Activated CD4-positive, CD25-positive, alpha-beta regulatory T cell treated with anti-CD3 and anti-CD28 coated beads, Interleukin-2, amount 50 U/mL, for 72 hours (primary cell): ENCODE data around the gene MMEL1.

Experiments used
- DNase-seq: peaks from one replicate; pipeline ENCODE4 v3.0.0; 2021

The MMEL1 gene

GRCh38 chr1:2604844-2605508 lies 27.8 kb downstream of the MMEL1 start:
- peak; percentile 28 for DNase-seq

DNA sequence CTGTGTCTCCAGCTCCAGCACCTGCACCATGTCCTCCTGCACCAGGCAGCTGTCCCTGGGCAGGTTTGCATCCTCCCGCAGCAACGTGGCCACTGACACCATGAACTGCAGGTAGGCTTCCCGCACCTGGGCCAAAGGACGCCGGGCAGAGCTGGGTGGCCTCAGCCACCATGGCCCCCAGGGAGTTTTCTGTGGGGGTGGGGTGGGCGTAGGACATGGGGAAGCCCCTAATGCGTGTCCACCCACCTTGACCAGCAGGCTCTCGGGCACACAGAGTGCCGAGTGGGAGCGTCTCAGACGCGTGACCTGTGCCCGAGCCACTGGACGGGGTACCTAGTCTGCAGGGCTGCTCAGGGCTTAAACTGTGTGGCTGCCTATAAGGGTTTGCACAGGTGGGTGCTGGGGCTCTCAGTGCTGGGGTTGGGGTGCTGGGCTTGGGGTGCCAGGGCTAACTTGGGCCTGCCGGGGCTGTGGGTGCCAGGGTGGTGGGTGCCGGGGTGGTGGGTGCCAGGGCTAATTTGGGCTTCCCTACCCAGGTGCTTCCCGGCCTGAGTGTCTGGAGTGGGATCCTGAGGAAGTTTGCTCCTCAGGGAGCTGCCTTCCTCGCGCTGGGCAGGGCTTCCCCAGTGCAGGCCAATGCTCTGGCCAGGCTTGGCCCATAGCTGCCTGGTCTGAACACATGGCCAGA lies 28.5 kb downstream of the MMEL1 start:
- DNase-seq: peak; percentile 26

DNA sequence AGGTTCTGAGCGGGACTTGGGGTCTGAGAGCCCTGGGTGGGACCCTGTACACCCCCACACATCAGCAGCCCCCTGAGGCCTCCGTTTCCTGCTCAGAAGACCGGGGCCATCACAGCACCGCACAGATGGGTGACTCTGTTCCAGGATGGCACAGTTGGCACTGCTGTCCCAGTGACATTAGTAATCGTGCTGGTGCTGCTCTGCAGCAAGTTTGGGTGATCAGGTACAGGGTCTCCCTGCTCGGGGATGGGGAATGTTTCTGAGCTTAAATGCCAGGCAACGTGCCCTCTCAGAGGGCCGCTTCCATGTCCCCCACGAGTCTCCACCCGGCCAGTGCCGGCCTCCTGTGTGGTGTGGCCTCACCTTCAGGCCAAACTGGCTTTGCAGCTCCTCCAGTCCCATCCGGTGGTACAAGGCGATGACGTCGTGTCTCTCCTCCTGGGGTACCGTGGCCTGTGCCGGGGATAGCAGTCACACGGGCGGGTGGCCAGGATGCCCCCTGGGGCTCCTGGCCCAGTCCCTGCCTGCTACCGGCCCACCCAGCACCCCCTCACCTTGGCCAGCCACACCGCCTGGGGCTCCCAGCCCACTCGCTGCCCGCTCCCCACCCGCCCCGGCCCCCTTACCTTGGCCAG lies 29.2 kb downstream of the MMEL1 start:
- peak; percentile 25 for DNase-seq

GRCh38 chr1:2602866-2603520 lies 29.8 kb downstream of the MMEL1 start:
- DNase-seq: no peak

DNA sequence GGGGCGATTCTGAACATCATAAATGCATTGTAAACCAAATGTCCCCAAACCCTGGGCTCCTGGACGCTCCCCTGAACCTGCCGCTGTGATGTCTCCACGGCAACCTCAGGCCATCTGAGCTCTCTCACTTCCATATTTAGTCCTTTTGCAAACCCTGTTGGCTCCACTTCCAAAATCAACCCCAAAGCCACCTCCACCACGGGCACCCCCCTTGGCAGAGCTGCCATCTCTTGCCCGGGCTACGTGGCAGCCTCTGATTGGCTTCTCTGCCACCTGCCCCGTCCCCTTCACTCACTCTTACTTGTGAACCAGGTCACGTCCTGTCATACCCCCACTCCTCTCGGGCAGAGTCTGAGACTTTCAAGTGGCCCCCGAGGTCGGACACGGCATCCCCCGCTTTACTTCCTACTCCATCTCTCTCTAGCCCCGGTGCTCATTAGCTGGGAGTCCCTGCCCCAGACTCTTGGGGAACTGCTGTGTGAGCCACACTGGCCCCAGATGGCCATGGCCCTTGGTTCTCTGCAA lies 30.4 kb downstream of the MMEL1 start:
- peak; percentile 21 for DNase-seq

- DNase-seq: peak; percentile 23
These were observed 31.0 kb downstream of the MMEL1 start for GRCh38 chr1:2601721-2602303.

DNA sequence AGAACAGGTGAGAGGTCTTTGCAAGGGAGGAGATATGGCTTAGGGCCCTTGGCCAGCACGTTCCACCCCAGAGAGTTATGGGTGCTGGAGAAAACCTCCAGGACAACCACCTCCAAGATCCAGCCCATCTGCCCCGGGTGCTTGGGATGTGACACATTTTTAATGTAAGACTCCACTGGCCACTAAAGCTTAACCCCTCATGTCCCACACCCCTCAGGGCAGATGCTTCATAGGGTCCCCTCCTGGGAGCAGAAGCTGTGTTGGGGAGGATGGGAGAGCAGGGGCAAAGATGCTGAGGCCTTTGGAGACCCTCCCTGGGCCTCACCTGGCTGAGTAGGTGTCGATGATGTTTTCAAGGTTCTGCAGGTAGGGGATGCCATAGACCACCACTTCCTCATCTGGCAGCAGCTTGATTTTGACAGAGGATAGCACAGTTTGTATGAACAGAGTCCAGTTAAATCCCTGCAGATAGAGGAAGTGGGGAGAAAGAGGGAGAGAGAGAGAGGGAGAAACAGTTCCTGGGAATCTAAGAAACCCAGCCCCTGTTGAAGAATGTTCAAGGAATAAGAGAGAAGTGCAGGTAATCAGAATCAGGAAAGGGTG lies 34.4 kb downstream of the MMEL1 start:
- DNase-seq: no peak

DNA sequence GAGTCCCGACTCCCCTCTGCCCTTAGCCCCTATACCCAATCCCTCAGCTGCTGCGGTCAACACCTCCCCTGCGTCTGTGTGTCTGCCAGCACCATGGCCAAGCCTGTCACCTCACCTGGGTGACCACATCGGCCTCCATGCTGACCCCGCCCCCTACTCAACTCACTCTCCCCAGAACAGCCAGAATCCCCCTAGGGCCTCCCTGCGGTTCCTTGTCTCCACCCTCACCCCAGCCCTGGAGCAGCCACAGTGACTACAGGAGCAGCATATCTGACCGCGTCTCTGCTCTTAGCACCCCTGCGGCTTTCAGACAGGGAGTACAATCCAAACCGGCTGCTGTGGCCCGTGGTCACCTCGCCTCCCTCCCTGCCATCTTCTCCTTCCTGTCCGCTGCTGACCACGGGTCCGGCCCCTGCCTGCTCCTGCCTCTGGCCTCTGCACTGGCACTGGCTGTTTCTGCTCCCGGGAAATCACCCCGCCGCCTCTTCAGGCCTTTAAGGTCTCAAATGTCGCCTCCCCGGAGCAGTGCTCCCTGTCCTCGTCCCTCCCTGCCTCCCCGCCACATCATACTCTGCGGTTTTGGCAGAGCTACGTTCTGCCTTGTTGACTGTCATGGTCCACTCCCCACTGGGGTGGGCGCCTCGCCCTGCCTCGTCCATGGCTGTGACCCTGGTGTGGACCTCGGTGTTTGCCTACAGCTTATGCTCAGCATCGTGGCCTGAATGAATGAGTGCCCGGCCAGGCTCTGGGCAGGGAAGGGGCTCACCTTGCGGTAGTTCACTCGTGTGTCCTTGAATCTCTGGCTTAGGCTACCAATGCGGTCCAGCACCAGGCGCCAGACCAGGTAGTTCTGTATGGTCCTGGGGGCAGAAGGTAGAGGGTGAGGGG lies 35.1 kb downstream of the MMEL1 start:
- peak; percentile 17 for DNase-seq

DNA sequence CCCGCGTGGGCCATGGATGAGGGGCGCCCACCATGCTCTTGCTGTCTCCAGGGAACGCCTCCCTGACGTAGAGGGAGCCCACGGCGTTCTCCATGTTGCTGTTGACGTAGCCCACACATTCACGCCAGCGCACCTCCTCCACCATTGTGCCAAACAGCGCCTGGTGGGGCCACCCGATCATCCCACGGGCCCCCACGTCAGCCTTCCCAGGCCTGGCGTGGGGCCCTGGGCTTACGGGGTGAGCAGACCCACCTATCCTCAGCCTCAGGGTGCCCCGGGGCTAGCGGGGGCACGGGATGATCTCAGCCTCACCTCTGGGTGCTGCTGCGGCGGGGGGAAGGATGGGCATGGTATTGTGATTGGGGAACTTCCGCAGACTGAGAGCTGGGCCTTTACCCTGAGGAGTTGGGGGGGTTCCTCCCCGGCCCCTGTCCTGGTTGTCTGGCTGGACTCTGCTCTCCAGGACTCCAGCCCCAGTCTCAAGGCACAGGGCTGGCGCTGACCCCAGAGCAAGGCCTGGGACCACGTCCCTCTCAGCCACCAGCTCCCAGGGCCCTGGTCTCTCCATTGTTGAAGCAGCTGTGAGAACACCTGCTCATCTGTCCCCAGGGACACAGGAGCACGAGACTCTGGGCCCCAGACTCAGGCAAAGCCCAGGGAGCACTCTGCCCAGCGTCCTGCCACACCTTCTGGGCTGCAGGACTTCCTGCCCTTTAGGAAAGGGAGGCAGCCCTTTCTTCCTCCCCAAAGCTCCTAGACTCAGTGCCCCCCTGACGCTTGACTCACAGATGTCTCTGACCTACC lies 36.1 kb downstream of the MMEL1 start:
- DNase-seq: peak; percentile 25

- no peak for DNase-seq
These were observed 36.8 kb downstream of the MMEL1 start for GRCh38 chr1:2595812-2596529.

DNA sequence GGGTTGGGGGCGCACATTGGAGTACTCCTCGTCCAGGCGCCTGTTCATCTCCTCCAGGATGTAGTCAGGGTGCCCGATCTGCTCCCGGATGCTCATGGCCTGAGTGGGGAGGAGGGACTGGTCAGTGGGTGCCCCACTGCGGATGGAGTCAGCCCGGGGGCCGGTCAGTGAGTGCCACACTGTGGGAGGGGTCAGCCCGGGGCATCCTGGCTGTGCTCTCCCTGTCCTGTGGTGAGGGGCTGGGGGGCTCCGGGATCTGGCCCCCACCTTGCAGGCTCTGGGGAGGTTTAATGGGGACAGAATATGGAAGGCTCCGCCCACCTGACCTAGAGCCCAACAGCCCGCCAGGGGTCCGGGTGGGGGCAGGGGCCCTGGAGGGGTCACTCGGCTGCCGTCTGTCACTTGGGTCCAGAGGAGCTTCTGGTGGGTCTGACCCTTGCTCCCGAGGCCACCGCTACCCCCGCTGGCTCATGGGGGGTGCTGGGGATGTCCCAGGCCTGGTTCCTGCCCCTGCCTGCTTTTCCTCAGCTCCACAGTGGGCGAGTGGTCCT lies 37.5 kb downstream of the MMEL1 start:
- no peak for DNase-seq

DNA sequence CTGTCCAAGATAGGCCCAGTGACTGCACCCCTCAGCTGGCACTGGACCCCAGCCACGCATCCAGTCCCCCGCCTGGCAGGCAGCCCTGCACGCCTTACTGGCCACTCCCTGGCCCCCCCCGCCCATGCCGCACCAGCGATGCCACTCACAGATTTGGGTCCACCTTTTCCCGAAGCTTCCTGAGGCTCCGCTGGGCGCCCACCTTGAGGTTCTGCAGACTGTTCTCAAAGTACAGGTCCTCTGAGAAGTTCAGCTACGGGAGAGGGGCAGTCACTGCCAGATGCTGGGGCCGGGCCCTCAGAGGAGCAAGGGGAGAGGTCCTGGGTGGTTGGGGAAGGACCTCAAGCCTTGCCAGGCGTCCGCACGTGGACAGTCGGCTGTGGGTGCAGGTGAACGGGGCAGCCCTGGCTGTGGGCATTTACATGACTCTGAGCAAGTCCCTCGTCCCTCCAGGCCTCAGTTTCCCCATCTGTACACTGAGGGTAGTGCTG lies 38.1 kb downstream of the MMEL1 start:
- no peak for DNase-seq

DNA sequence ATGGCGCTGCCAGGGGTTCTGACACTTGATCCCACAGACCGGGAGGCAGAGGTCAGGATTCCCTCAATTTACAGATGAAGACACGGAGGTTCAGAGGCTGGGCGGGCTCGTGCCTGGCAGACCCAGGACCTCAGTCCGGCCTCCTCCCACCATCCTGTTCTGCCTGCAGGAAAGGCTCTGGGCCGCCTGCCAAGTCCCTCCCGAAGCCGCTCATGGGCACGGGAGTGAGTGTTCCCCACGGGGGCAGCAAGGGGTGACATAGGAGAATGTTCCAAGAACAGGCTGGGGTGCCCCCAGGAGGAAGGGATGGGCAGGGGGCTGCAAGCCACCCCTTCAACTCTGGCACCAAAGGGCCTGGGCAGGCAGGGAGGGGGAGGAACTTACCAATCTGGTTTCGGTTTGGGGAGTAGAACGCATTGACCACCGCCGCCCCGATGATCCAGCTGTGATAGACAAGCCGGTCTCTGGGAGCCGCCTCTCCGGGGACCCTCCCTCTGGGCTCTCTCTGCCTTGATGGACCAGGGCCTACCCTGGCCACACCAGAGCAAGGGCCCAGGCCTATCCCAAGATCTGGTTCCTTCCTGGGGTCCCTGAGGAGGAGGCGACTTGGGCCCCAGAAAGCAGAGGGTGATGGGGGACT lies 38.7 kb downstream of the MMEL1 start:
- DNase-seq: no peak

DNA sequence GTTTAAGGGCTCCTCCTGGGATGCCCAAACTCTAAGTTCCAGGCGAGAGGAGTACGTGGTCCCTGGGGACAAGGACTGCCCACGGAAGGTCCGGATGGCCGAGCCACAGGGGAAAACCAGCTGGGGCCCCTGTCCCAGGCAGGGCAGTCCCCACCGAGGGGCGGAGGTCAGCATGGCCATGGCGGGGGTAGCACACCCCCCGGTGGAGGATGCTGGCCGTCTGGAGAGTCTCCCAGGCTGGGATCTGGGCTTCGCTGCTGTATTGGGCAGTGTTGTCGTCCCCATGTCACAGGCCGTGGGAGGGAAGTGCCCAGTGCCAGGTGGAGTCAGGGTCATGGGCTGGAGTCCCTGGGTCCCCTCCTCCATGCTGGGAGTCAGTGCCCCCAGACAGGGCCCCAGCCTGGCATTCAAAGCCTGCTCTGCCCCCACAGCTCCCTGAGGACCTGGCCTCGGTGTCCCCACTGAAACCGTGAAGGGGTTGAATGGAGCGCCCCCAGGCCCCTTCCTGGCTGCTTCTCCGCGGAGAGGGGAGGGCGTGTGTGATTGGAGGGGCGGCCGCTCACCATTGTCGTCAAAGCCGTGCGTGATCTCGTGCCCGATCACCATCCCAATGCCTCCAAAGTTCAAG lies 39.5 kb downstream of the MMEL1 start:
- no peak for DNase-seq

GRCh38 chr1:2592672-2593071 lies 40.1 kb downstream of the MMEL1 start:
- no peak for DNase-seq

GRCh38 chr1:2591581-2592261 lies 41.1 kb downstream of the MMEL1 start:
- no peak for DNase-seq

GRCh38 chr1:2591233-2591580 lies 41.6 kb downstream of the MMEL1 start:
- DNase-seq: no peak
